ENCODE data around the gene XPNPEP2.

Gene XPNPEP2

GRCh38 chrX:129808829-129809796 lies 70.3 kb downstream of the XPNPEP2 start:
- H3K9me3 ChIP-seq (ENCODE audit: control insufficient read depth, low read depth, low read length) = peaks cover 10% of the 10 kb centered on the region
- no peaks in the 10 kb centered on the region for H3K4me1 ChIP-seq (ENCODE audit: control insufficient read depth, low read depth, low read length)
- H3K9ac ChIP-seq (ENCODE audit: low read length) = no peak overlapping the region
- no peak overlapping the region for H3K27ac ChIP-seq (ENCODE audit: low read length)
- no peak overlapping the region for H3K4me3 ChIP-seq (ENCODE audit: low read length)
- H3K36me3 ChIP-seq (ENCODE audit: control insufficient read depth, low read depth, low read length) = peaks cover 13% of the 10 kb centered on the region
- no peaks in the 10 kb centered on the region for H3K27me3 ChIP-seq (ENCODE audit: control insufficient read depth, insufficient read depth, low read length)

- Histone ChIP-seq H3K9ac (ENCODE audit: low read length) (no peak overlapping the region), H3K9me3 (ENCODE audit: control insufficient read depth, low read depth, low read length) (peaks cover 6% of the 10 kb centered on the region), H3K27ac (ENCODE audit: low read length) (no peak overlapping the region), H3K36me3 (ENCODE audit: control insufficient read depth, low read depth, low read length) (peaks cover 7% of the 10 kb centered on the region), H3K4me3 (ENCODE audit: low read length) (no peak overlapping the region), H3K27me3 (ENCODE audit: control insufficient read depth, insufficient read depth, low read length) (no peaks in the 10 kb centered on the region), H3K4me1 (ENCODE audit: control insufficient read depth, low read depth, low read length) (no peaks in the 10 kb centered on the region)
Measured at GRCh38 chrX:129813662-129814368, 75.0 kb downstream of the XPNPEP2 start.

GRCh38 chrX:129818123-129818522 lies 79.3 kb downstream of the XPNPEP2 start:
- Histone ChIP-seq H3K9ac (ENCODE audit: low read length) (no peak overlapping the region), H3K9me3 (ENCODE audit: control insufficient read depth, low read depth, low read length) (peaks cover 6% of the 10 kb centered on the region), H3K27me3 (ENCODE audit: control insufficient read depth, insufficient read depth, low read length) (no peaks in the 10 kb centered on the region), H3K4me3 (ENCODE audit: low read length) (no peak overlapping the region), H3K4me1 (ENCODE audit: control insufficient read depth, low read depth, low read length) (no peaks in the 10 kb centered on the region), H3K27ac (ENCODE audit: low read length) (no peak overlapping the region), H3K36me3 (ENCODE audit: control insufficient read depth, low read depth, low read length) (no peaks in the 10 kb centered on the region)
